Activated CD4-positive, alpha-beta T cell treated with anti-CD3 and anti-CD28 coated beads for 4 hours (primary cell): ENCODE measurements around the gene C4orf50.

Experiments used
- DNase-seq, 2 donors: peaks; one replicate each; pipeline ENCODE4 v3.0.0-alpha.2; 2020

Gene C4orf50

DNA sequence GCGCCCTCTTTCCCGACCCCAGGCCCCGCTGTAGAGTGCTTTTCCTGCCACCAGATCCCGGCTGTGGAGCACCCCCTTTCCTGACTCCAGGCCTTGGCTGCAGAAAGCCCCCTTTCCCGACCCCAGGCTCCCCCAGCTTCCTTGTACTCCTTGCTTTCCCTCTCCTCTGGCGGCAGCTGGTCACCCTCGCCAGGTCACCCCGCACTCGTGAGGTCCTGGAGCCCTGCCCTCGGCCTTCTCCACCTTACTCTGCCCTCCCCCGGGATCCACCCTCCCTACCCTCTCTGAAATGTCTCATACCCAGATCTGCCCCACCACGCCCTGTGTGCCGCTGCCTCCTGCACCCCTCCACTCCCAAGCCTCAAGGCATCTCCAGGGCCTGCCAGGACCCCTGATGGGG, 25.0 kb upstream of the C4orf50 start:
- no peak for DNase-seq

GRCh38 chr4:6042293-6043063, 24.2 kb upstream of the C4orf50 start:
- DNase-seq, result no peak

- DNase-seq, result no peak
Observed at GRCh38 chr4:6041800-6042199, 23.6 kb upstream of the C4orf50 start.

GRCh38 chr4:6038711-6039110, 20.5 kb upstream of the C4orf50 start:
- no peak for DNase-seq

GRCh38 chr4:6035786-6036185, 17.6 kb upstream of the C4orf50 start:
- no peak for DNase-seq

GRCh38 chr4:6033381-6033780, 15.2 kb upstream of the C4orf50 start:
- no peak for DNase-seq

GRCh38 chr4:6032249-6033244, 14.3 kb upstream of the C4orf50 start:
- DNase-seq, result no peak

- no peak for DNase-seq
Observed at GRCh38 chr4:6031846-6032245, 13.6 kb upstream of the C4orf50 start.

DNA sequence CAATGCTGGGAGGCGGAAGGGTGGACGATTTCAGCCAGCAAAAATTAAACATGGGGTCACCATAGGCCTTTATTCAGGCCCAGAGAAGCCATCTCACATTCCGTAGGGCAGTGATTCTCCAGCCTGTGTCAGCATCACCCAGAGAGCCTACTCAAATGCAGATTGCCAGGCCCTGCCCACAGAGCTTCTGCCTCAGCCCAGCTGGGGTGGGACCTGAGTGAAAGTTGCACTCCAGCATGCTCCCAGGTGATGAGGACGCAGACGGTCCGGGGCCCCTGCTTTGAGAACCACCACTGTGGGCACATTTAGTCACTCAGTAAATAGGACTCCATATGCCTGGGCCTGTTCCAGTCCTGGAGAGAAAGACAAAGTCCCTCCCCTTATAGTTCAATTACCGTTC, 12.4 kb upstream of the C4orf50 start:
- no peak for DNase-seq

DNA sequence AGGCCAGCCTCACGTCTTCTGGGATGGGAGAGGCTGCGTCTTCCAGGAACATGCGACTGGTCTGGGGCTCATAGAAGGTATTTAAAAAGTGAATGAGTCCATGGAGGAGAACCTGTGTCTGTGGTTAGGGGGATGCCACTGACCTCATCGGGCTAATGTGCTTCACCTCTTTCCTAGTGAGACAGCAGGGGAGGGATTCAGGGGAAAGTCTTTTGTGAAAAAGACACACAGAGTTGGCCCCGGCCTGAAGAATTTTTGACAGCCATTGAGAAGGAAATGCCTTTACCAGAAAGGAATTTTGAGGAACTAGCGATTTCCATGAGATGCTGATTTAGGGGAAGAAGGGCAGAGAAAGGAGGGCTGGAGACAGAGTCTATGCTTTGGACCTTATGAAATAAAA, 11.0 kb upstream of the C4orf50 start:
- no peak for DNase-seq

- no peak for DNase-seq
Observed at GRCh38 chr4:6028168-6028567, 9.9 kb upstream of the C4orf50 start.

GRCh38 chr4:6027392-6027791, 9.2 kb upstream of the C4orf50 start:
- no peak for DNase-seq

DNA sequence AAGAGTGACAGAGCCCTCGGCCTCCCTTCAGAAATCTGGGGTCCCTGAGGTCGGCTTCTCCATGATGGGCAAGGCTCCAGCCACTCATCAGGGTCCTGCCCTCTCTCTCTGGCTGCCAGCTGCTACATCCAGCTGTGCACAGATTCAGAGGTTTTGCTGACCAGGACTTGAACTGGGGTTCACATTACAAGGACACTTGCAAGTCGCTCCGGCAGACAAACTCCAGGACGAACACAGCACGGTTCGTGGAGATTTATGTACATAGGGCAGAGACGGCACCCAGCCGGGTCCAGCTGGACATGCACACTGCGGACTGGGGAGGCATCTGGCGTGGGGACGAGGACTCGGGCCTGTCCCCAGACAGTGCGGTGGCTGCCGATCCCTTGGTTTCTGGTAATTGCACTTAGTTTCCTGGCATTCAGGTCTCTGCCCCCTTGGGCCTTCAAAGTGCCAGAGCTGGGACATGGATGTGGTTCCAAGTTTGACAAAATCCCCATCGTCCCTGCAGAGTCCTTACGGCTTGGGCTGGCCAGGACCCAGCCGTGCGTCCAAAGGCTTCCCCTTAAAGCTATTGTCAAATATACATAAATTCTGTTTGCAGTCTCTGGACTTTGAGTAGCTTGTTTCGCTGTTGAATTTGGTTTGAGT, 6.2 kb upstream of the C4orf50 start:
- DNase-seq, result no peak

DNA sequence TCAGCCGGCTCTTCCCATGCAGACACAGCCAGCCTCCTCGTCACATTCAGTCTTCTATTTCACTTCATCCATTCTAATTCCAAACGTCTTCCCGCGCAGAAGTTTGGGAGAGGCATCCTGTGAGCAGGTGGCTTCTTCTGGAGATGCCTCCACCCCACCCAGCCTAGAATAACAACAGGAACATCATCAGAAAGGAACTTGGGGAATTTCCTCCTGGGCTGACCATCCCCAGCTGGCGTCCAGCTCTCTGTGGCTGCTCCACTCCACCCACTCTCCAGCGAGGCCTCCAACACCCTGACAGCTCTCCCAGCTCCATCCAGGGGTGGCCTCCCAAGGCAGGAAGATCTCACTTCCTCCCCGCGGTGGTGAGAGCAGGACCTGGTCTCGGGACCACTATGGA, 5.5 kb upstream of the C4orf50 start:
- no peak for DNase-seq

GRCh38 chr4:6022607-6023288, 4.5 kb upstream of the C4orf50 start:
- no peak for DNase-seq

DNA sequence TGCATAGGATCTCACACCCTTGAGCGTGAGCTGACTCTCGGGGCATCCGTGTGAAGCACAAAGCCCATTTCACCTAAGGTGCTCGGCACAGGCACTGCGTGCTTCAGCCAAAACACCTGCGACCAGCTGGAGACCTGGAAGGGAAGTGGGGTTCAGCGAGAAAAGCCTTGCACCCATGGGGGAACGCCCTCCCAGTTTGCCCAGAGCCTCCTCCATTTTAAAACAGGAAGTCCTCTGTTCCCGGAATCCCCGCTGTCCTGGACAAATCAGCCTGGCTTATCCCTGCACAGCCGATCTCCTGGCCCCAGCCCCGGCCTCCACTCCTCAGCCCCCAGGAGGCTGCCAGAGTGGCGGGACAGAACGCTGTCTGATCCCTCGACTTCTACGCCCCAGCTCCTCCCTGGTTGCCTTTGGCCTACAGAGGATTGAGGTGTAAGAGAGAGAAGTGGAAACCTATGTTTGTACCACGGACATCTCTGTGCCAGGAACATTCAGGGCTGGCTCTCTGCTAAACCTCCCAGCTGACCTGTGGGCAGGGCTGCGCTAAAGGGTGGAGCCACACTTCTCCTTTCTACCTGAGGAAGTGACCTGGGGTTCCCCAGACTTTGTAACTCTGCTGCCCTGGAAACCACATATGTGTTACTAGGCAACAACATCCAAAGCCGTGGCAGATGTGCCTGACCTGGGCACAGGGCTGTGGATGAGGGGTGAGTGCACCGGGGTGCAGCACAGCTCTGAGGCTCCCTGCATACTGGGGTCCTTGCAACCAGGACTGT, 3.8 kb upstream of the C4orf50 start:
- no peak for DNase-seq

DNA sequence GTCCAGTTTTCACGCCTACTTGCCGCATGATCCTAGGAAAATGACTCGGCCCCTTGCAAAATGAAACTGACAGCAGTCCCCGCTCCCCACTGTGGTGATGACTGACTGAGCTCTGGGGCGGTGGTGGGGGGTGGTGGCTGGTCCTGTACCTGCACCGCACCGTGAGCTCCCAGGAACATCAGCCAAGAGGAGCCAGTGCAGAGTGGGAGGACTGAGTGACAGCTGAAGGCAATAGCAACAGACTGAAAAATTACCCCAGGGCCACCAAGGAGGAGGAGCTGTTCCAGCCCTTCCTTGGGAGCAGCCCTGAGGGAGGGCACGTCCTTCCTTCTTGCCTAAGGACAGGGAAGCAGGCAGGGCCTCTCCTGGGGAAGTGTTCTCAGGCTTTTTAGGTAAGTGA, 2.4 kb upstream of the C4orf50 start:
- no peak for DNase-seq

DNA sequence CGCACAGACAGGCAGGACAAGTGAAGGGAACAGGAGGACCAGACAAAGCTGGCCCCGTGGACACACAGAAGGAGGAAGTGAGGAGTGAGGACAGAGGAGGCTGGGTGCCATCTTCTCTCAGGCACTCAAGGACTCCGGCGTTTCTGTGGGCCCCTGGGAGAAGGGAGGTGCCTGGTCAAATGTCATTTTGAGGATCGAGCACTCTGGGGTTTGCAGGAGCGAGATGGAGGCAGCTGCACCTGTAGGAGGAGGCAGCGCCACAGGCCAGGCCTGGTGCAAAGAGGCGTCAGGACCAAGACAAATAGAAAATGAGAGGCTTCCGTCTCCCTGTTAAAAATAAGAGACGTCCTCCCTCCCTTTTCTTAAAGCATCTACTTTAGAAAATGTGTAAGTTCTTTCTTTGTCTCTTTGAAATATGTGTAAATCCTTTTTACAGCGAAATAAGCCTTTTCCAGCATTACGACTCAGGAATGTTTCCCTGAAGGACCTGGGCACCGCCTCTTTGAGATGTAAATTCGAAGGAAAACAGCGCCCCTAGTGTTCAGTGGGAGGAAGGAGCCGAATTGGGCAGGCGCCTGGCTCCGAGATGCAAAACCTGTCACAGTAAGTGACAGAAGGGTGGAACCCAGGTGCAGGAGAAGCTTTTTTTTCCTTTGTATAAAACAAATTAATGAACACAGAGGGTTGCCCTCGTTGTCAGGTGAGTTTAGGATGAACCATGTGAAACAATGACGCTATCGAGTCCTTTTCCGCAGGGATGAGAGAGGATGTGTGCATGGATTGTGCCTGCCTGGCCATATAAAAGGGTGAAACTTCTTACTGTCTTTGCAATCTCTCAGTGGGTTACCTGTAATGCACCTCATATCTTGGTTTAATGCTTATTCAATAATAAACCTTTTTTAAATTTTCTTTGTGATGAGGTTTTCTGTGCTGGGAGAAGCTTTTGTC, 1.4 kb upstream of the C4orf50 start:
- peak in 1 of 2 donors; percentile 10 for DNase-seq

- DNase-seq, result no peak
Observed at GRCh38 chr4:6017800-6018199, 431 bp downstream of the C4orf50 start.

GRCh38 chr4:6017030-6017429, 1.2 kb downstream of the C4orf50 start:
- no peak for DNase-seq

DNA sequence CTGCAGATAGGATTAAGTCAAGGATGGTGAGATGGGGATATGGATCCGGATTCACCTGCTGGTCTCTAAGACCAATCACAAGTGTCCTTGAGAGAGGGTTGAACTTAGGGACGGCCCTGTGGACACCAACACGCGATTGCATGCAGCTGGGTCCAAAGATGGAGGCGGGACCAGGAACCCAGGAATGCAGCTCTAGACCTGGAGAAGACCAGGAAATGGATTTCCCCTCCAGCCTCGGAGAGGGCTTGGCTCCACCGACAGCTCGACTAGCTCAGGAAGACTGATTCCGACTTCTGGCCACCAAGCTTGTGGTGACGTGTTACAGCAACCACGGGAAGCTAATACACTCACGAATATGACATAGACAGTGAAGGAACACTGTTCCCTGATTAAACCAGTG, 4.7 kb downstream of the C4orf50 start:
- no peak for DNase-seq
